Upper lobe of left lung (tissue), 4 donors: ENCODE measurements around the gene AKAP11.

Experiments used
- CTCF ChIP-seq, 6 experiments: fragments of 450-650 bp in 4 of 6; fragments of 200-600 bp in 2 of 6; sonication (generic) in 2 of 6; IDR thresholded peaks; one replicate each; pipeline ENCODE4 v1.5.1; 2016 to 2019; ENCODE audit warnings: antibody characterized with exemption in 6 of 6
- EP300 ChIP-seq, 4 donors: sonication (generic); formaldehyde crosslinking; IDR thresholded peaks; one replicate each; pipeline ENCODE4 v1.5.1; 2017; ENCODE audit warnings: antibody characterized with exemption in 4 of 4, control low read depth in 2 of 4
- POLR2A ChIP-seq, 4 donors: fragments of 450-650 bp; IDR thresholded peaks; one replicate each; pipeline ENCODE4 v1.5.1; 2016 to 2017; ENCODE audit warnings: antibody characterized with exemption in 4 of 4, mild to moderate bottlenecking in 2 of 4
- POLR2AphosphoS5 ChIP-seq, 2 donors: sonication (generic); formaldehyde crosslinking; IDR thresholded peaks; one replicate each; pipeline ENCODE4 v1.5.1; 2017; ENCODE audit warnings: antibody characterized with exemption in 2 of 2

- TF ChIP-seq CTCF (IDR thresholded peaks at IDR 0.05): no peak
- TF ChIP-seq EP300 (IDR thresholded peaks at IDR 0.05): no peak
- no peak for TF ChIP-seq POLR2AphosphoS5 (IDR thresholded peaks at IDR 0.05)
- no peak for TF ChIP-seq POLR2A (IDR thresholded peaks at IDR 0.05)
These were observed 3.6 kb downstream of the AKAP11 start for GRCh38 chr13:42275506-42275905.
